Esophagus muscularis mucosa (tissue), 3 donors: ENCODE data around the gene ATG14.

Experiments
- CTCF ChIP-seq, 3 experiments: fragments of 200-600 bp in 2 of 3; fragments of 450-650 bp in 1 of 3; sonication (generic) in 2 of 3; IDR thresholded peaks; one replicate each; pipeline ENCODE4 v1.5.1; 2017 to 2019; ENCODE audit warnings: antibody characterized with exemption in 3 of 3, mild to moderate bottlenecking in 2 of 3, moderate library complexity in 1 of 3
- POLR2A ChIP-seq: fragments of 450-650 bp; IDR thresholded peaks from one replicate; pipeline ENCODE4 v1.6.1; 2017; ENCODE audit warnings: antibody characterized with exemption, moderate library complexity, mild to moderate bottlenecking, low read depth
- POLR2AphosphoS5 ChIP-seq, 2 donors: sonication (generic); formaldehyde crosslinking; IDR thresholded peaks; one replicate each; pipeline ENCODE4 v1.6.1; 2017; ENCODE audit warnings: antibody characterized with exemption in 2 of 2

- no peak for TF ChIP-seq CTCF (IDR thresholded peaks at IDR 0.05)
- TF ChIP-seq POLR2AphosphoS5 (IDR thresholded peaks at IDR 0.05) = no peak
- TF ChIP-seq POLR2A = no peak
These were observed 52.3 kb downstream of the ATG14 start for GRCh38 chr14:55359307-55359706.
